ENCODE data around the gene POGZ. TPM values are rescaled to one million over a fixed set of nuclear protein-coding genes. Genes with fewer than 3 reads are reported as not detected.

POGZ gene
- total and polyA plus RNA-seq, 2 of the 4 experiments (the other 2 are of a cell fraction): 20.8 to 33.5 TPM

- Histone ChIP-seq H2AK9ac (replicated peaks; ENCODE audit: low read depth, low read length, poor library complexity) (no peak overlapping the region), H3K79me1 (ENCODE audit: low read depth in 1 of 2, low read length in 2 of 2) (peaks cover 0 to 10% of the 10 kb centered on the region in 2 experiments; a peak in 1 of 4 replicates), H2BK5ac (ENCODE audit: low read depth, low read length, poor library complexity, severe bottlenecking) (no peak overlapping the region), H3K18ac (ENCODE audit: low read depth, low read length) (no peak overlapping the region), H3K27ac (ENCODE audit: insufficient read depth, low read length) (peak overlapping the region; percentile 15; the same call in 1 of the 2 replicates), H3K4me2 (ENCODE audit: low read depth, low read length) (peak overlapping the region; percentile 84), H2BK20ac (ENCODE audit: low read depth, low read length) (no peak overlapping the region), H4K20me1 (ENCODE audit: insufficient read depth, low read length) (no peaks in the 10 kb centered on the region), H3K4me1 (ENCODE audit: control insufficient read depth, insufficient read depth, low read length) (peaks cover 14% of the 10 kb centered on the region), H3K4me3 (ENCODE audit: insufficient read depth, low read depth, low read length) (peak overlapping the region; percentile 50), H2BK120ac (ENCODE audit: low read depth, low read length) (no peak overlapping the region), H3K36me3 (ENCODE audit: control insufficient read depth, insufficient read depth, low read length) (peaks cover 10% of the 10 kb centered on the region; the same call in 1 of the 2 replicates), H3K23ac (ENCODE audit: low read depth, low read length) (0 out of 2 replicates have a peak overlapping the region, but pooled peaks have one; percentile 63), H3K14ac (replicated peaks; ENCODE audit: low read depth, low read length) (peak overlapping the region; percentile 95; the same call in 1 of the 2 replicates), H4K5ac (ENCODE audit: low read depth, low read length) (peak overlapping the region; percentile 8; the same call in 1 of the 2 replicates), H3K9me3 (ENCODE audit: control insufficient read depth, insufficient read depth, low read length) (no peaks in the 10 kb centered on the region), H2AFZ (replicated peaks; ENCODE audit: low read length, poor library complexity) (peak overlapping the region; percentile 78), H4K8ac (ENCODE audit: low read depth in 2 of 2, low read length in 2 of 2) (peak overlapping the region in 1 of 2 experiments; percentile 93; a peak in 2 of 4 replicates), H3K56ac (ENCODE audit: extremely low read depth, insufficient read depth, low read length) (no peak overlapping the region), H2AK5ac (ENCODE audit: low read depth, low read length) (no peak overlapping the region), H4K91ac (ENCODE audit: insufficient read depth, low read depth, low read length) (no peak overlapping the region), H3K9ac (ENCODE audit: low read depth, low read length) (peak overlapping the region; percentile 62; the same call in 1 of the 2 replicates), H2BK15ac (ENCODE audit: low read depth, low read length) (no peak overlapping the region), H3K27me3 (ENCODE audit: control insufficient read depth, insufficient read depth, low read length) (no peaks in the 10 kb centered on the region), H3K4ac (ENCODE audit: low read depth, low read length) (no peak overlapping the region), H3K9me1 (ENCODE audit: insufficient read depth, low read length) (peaks cover 8% of the 10 kb centered on the region)
- peak; percentile 35 for DNase-seq
- in situ Hi-C loops (cut with MboI; ENCODE audit: low sequenced_read_pairs) (no loop called here), dilution Hi-C loops (cut with HindIII; ENCODE audit: low sequenced_read_pairs, unreplicated experiment) (no loop called here), intact Hi-C loops (cut with micrococcal nuclease) (no loop called here)
- POLR2A ChIA-PET (ENCODE audit: unreplicated experiment): interaction anchor here (0.6 kb wide), 1 partner anchor 21 kb away, joined by 3 read pairs; no protein-coding TSS in a partner anchor
- no TSS peak for BruUV-seq (replicated peaks)
- CTCF ChIA-PET: interaction anchor here (1.0 to 1.1 kb wide), 2 partner anchors 11 to 31 kb away, joined by 3 to 4 read pairs; no protein-coding TSS in a partner anchor
- 0% methylated on average over 1 of the region's 9 CpGs; no CpG with 5 or more reads in 1 of the 2 experiments for WGBS, 2 experiments (ENCODE audit: extremely low coverage in 2 of 2, insufficient read length in 1 of 2)
- TF ChIP-seq BHLHE40 (IDR thresholded peaks at IDR 0.05; ENCODE audit: low read depth, low read length) (no peak), CEBPB (IDR thresholded peaks at IDR 0.05; ENCODE audit: low read depth, low read length) (peak; percentile 69)
- ATAC-seq (ENCODE audit: low read depth): peak; percentile 18
Observed at GRCh38 chr1:151371370-151372057, 87.8 kb downstream of the POGZ start.

Data from IMR-90 (cell line).